GM12892 (cell line): ENCODE results near the gene ITIH5.

Experiments
- POLR2A ChIP-seq: IDR thresholded peaks from 2 replicates; pipeline ENCODE4 v1.6.1; 2011; ENCODE audit warnings: low read depth, low read length, control low read depth
- POLR2AphosphoS5 ChIP-seq: IDR thresholded peaks from 2 replicates; pipeline ENCODE4 v1.6.1; 2011; ENCODE audit warnings: low read depth, low read length, control low read depth
- TAF1 ChIP-seq: IDR thresholded peaks from 2 replicates; pipeline ENCODE4 v1.6.1; 2011; ENCODE audit warnings: low read depth, mild to moderate bottlenecking, control low read depth, low read length, borderline replicate concordance

DNA sequence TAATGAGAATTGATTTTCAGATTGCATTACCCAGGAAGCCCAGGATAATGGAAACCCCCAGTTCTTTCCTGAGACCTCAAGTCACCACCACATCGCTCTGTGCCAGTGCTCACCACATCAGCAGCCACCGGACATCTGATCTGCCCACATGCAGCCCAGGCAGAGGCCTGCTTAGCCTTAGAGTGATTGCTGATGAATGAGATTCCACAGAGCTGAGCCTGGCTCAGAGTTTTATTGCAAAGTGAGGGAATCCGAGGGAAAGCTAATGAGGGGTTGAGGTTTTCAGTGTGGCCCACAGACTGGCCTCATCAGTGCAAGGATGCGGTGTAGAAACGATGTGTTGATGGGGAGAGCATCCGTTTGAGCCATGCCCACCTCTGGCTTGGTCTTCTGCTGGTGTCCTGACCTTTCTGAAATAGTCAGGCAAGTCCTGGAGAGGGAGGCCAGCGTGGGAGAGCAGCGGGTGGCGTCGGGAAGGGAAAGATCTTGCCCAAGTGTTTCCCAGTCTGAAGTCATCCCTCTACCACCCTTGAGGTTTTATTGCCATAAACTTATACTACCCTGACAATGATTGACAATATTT is 120.3 kb downstream of the ITIH5 start:
- no peak for TF ChIP-seq POLR2AphosphoS5
- no peak for TF ChIP-seq POLR2A
- no peak for TF ChIP-seq TAF1
